ENCODE results near the gene SULT1C3.

SULT1C3 gene

DNA sequence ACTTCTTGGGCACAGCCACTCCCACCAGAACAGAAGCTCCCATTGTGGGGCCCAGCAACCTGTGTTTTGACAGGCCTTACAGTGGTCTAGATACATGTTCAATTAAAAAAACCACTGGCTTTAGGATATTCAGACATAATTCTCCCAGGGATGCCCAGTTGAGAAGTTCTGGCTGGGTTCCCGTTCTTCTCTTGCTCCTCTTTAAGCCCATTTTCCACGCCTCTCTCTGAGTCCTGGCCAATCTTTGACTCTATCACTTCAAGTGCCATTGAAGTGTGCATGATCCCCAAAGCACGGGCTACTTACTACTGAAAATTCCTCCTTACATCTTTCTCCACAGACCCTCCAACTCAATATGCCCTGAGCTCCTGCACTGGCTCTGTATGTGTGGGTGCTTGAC, 17.5 kb upstream of the SULT1C3 start:
- no CpG with 5 or more reads among the region's 3 CpGs for WGBS, 2 donors (ENCODE audit: extremely low coverage in 2 of 2, insufficient read length in 2 of 2, insufficient replicate concordance in 1 of 2)
- no peak overlapping the region for H4K91ac ChIP-seq (ENCODE audit: low read depth, low read length, poor library complexity)

DNA sequence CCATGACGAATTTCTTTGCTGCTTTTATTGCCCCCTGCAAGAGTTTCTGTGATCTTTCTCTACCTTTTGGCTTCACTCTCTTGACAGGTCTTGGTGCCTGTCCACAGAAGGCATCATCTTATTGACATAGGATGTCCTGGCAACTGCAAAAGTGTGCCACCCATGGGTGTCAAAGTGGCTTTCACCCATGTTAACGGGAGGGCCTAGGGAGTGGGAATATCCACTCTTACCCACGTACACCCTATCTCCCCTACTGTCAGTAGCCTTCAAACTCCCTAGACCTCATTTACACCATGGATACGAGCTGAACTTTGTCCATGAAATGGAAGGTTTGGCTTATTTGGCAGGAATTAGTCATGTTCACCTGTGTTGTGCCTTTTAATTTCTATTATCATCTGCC, 16.2 kb upstream of the SULT1C3 start:
- Histone ChIP-seq H2BK12ac (ENCODE audit: low read length) (no peak overlapping the region), H2AFZ (ENCODE audit: low read length) (no peak overlapping the region), H3K27me3 (ENCODE audit: control insufficient read depth in 3 of 3, insufficient read depth in 3 of 3, low read depth in 1 of 3, low read length in 3 of 3) (no peaks in the 10 kb centered on the region), H3K36me3 (replicated peaks in 1 of 2; ENCODE audit: control insufficient read depth in 2 of 2, insufficient read depth in 2 of 2, low read length in 2 of 2) (no peaks in the 10 kb centered on the region), H3K4ac (ENCODE audit: low read length) (no peak overlapping the region), H3K18ac (ENCODE audit: low read length) (no peak overlapping the region), H3K4me3 (ENCODE audit: low read length in 2 of 2) (no peak overlapping the region), H3K4me2 (ENCODE audit: insufficient read depth, low read length, poor library complexity, severe bottlenecking) (no peak overlapping the region), H2BK15ac (ENCODE audit: low read length) (no peak overlapping the region), H3K79me1 (ENCODE audit: low read depth, low read length) (no peaks in the 10 kb centered on the region), H2AK5ac (ENCODE audit: low read depth, low read length) (no peak overlapping the region), H3K9me3 (replicated peaks in 1 of 2; ENCODE audit: control insufficient read depth in 2 of 2, insufficient read depth in 1 of 2, low read depth in 1 of 2, low read length in 2 of 2) (peaks cover 6 to 8% of the 10 kb centered on the region in 2 donors), H2BK5ac (ENCODE audit: low read length) (no peak overlapping the region), H4K91ac (ENCODE audit: low read depth, low read length, poor library complexity) (no peak overlapping the region), H3K4me1 (ENCODE audit: control insufficient read depth in 2 of 2, insufficient read depth in 1 of 2, low read depth in 1 of 2, low read length in 2 of 2) (no peaks in the 10 kb centered on the region), H3K27ac (replicated peaks; ENCODE audit: low read length) (no peak overlapping the region), H3K9ac (ENCODE audit: low read depth, low read length, poor library complexity) (no peak overlapping the region), H4K8ac (ENCODE audit: low read depth, low read length) (no peak overlapping the region), H3K23ac (ENCODE audit: low read depth, low read length, poor library complexity) (no peak overlapping the region), H3K14ac (ENCODE audit: low read length) (no peak overlapping the region), H2BK120ac (ENCODE audit: low read depth, low read length) (no peak overlapping the region)
- no peak for DNase-seq (ENCODE audit: low spot score)
- no CpG with 5 or more reads among the region's 4 CpGs for WGBS, 2 donors (ENCODE audit: extremely low coverage in 2 of 2, insufficient read length in 2 of 2, insufficient replicate concordance in 1 of 2)

More for the DNA sequence above, 17.5 kb upstream of the SULT1C3 start:
- Histone ChIP-seq H2AFZ (ENCODE audit: low read length) (no peak overlapping the region), H3K4me1 (ENCODE audit: control insufficient read depth in 2 of 2, insufficient read depth in 1 of 2, low read depth in 1 of 2, low read length in 2 of 2) (no peaks in the 10 kb centered on the region), H2BK5ac (ENCODE audit: low read length) (no peak overlapping the region), H3K36me3 (replicated peaks in 1 of 2; ENCODE audit: control insufficient read depth in 2 of 2, insufficient read depth in 2 of 2, low read length in 2 of 2) (no peaks in the 10 kb centered on the region), H3K4me3 (ENCODE audit: low read length in 2 of 2) (no peak overlapping the region), H4K8ac (ENCODE audit: low read depth, low read length) (no peak overlapping the region), H3K27me3 (ENCODE audit: control insufficient read depth in 3 of 3, insufficient read depth in 3 of 3, low read depth in 1 of 3, low read length in 3 of 3) (no peaks in the 10 kb centered on the region), H3K23ac (ENCODE audit: low read depth, low read length, poor library complexity) (no peak overlapping the region), H2BK12ac (ENCODE audit: low read length) (no peak overlapping the region), H3K9ac (ENCODE audit: low read depth, low read length, poor library complexity) (no peak overlapping the region), H3K14ac (ENCODE audit: low read length) (no peak overlapping the region), H2BK15ac (ENCODE audit: low read length) (no peak overlapping the region), H3K9me3 (replicated peaks in 1 of 2; ENCODE audit: control insufficient read depth in 2 of 2, insufficient read depth in 1 of 2, low read depth in 1 of 2, low read length in 2 of 2) (peaks cover 6 to 8% of the 10 kb centered on the region in 2 donors), H3K4me2 (ENCODE audit: insufficient read depth, low read length, poor library complexity, severe bottlenecking) (no peak overlapping the region), H3K79me1 (ENCODE audit: low read depth, low read length) (no peaks in the 10 kb centered on the region), H3K27ac (replicated peaks; ENCODE audit: low read length) (no peak overlapping the region), H2AK5ac (ENCODE audit: low read depth, low read length) (no peak overlapping the region), H3K18ac (ENCODE audit: low read length) (no peak overlapping the region), H3K4ac (ENCODE audit: low read length) (no peak overlapping the region), H2BK120ac (ENCODE audit: low read depth, low read length) (no peak overlapping the region)
- no peak for DNase-seq (ENCODE audit: low spot score)

DNA sequence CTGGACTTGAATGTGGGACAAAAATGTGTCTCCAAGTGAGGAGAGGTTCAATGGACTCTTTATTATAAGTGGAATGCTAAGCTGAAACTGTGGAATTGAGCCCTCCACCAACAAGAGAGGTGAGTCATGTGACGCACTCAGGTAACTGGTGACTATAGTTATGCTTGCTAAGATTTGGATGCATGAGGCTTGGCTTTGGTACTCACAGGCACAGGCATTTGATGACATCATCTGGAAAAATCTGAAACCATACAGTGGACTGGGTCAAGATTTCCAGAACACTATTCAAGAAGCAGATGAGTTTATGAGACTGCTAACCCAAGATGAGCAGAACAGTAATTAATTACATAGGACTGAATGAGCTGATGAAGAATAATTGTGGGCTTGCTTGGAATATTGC, 15.7 kb upstream of the SULT1C3 start:
- no CpG with 5 or more reads among the region's 1 CpG for WGBS, 2 donors (ENCODE audit: extremely low coverage in 2 of 2, insufficient read length in 2 of 2, insufficient replicate concordance in 1 of 2)
- Histone ChIP-seq H2AK5ac (ENCODE audit: low read depth, low read length) (no peak overlapping the region), H2BK120ac (ENCODE audit: low read depth, low read length) (no peak overlapping the region), H3K27me3 (ENCODE audit: control insufficient read depth in 3 of 3, insufficient read depth in 3 of 3, low read depth in 1 of 3, low read length in 3 of 3) (no peaks in the 10 kb centered on the region), H3K9ac (ENCODE audit: low read depth, low read length, poor library complexity) (no peak overlapping the region), H2BK12ac (ENCODE audit: low read length) (no peak overlapping the region), H4K8ac (ENCODE audit: low read depth, low read length) (no peak overlapping the region), H3K18ac (ENCODE audit: low read length) (no peak overlapping the region), H2BK5ac (ENCODE audit: low read length) (no peak overlapping the region), H2BK15ac (ENCODE audit: low read length) (no peak overlapping the region), H3K9me3 (replicated peaks in 1 of 2; ENCODE audit: control insufficient read depth in 2 of 2, insufficient read depth in 1 of 2, low read depth in 1 of 2, low read length in 2 of 2) (peaks cover 6 to 8% of the 10 kb centered on the region in 2 donors), H3K79me1 (ENCODE audit: low read depth, low read length) (no peaks in the 10 kb centered on the region), H3K4me2 (ENCODE audit: insufficient read depth, low read length, poor library complexity, severe bottlenecking) (no peak overlapping the region), H2AFZ (ENCODE audit: low read length) (no peak overlapping the region), H3K14ac (ENCODE audit: low read length) (no peak overlapping the region), H3K27ac (replicated peaks; ENCODE audit: low read length) (no peak overlapping the region), H3K4me1 (ENCODE audit: control insufficient read depth in 2 of 2, insufficient read depth in 1 of 2, low read depth in 1 of 2, low read length in 2 of 2) (no peaks in the 10 kb centered on the region), H3K23ac (ENCODE audit: low read depth, low read length, poor library complexity) (no peak overlapping the region), H3K4me3 (ENCODE audit: low read length in 2 of 2) (no peak overlapping the region), H3K36me3 (replicated peaks in 1 of 2; ENCODE audit: control insufficient read depth in 2 of 2, insufficient read depth in 2 of 2, low read length in 2 of 2) (no peaks in the 10 kb centered on the region), H4K91ac (ENCODE audit: low read depth, low read length, poor library complexity) (no peak overlapping the region), H3K4ac (ENCODE audit: low read length) (no peak overlapping the region)
- no peak for DNase-seq (ENCODE audit: low spot score)

DNA sequence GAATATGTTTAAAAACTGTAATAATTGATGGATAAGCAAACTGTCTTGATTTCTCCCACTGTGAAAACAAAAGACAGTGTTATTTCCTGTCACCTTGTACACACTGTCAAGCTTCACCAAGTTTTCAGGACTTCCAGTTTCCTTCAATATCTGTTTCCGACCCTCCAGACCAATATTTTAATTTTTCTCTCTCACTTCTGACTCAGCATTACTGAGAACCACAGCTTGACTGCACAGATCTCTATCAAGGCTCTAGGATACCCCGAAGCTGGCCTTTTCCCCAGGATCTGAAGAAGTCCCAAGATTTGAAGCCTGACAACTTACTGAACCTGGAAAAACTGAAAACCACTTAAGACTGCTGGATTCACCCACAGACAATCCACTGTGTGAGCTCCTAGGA, 13.2 kb upstream of the SULT1C3 start:
- Histone ChIP-seq H3K36me3 (replicated peaks in 1 of 2; ENCODE audit: control insufficient read depth in 2 of 2, insufficient read depth in 2 of 2, low read length in 2 of 2) (no peaks in the 10 kb centered on the region), H4K8ac (ENCODE audit: low read depth, low read length) (no peak overlapping the region), H3K4ac (ENCODE audit: low read length) (no peak overlapping the region), H3K27me3 (ENCODE audit: control insufficient read depth in 3 of 3, insufficient read depth in 3 of 3, low read depth in 1 of 3, low read length in 3 of 3) (no peaks in the 10 kb centered on the region), H2AK5ac (ENCODE audit: low read depth, low read length) (no peak overlapping the region), H4K91ac (ENCODE audit: low read depth, low read length, poor library complexity) (no peak overlapping the region), H3K14ac (ENCODE audit: low read length) (no peak overlapping the region), H2BK120ac (ENCODE audit: low read depth, low read length) (no peak overlapping the region), H3K18ac (ENCODE audit: low read length) (no peak overlapping the region), H2BK15ac (ENCODE audit: low read length) (no peak overlapping the region), H3K23ac (ENCODE audit: low read depth, low read length, poor library complexity) (no peak overlapping the region), H3K4me1 (ENCODE audit: control insufficient read depth in 2 of 2, insufficient read depth in 1 of 2, low read depth in 1 of 2, low read length in 2 of 2) (no peaks in the 10 kb centered on the region), H3K79me1 (ENCODE audit: low read depth, low read length) (no peaks in the 10 kb centered on the region), H3K4me3 (ENCODE audit: low read length in 2 of 2) (no peak overlapping the region), H2BK12ac (ENCODE audit: low read length) (no peak overlapping the region), H3K9me3 (replicated peaks in 1 of 2; ENCODE audit: control insufficient read depth in 2 of 2, insufficient read depth in 1 of 2, low read depth in 1 of 2, low read length in 2 of 2) (peaks cover 8 to 10% of the 10 kb centered on the region in 2 donors), H3K4me2 (ENCODE audit: insufficient read depth, low read length, poor library complexity, severe bottlenecking) (no peak overlapping the region), H2AFZ (ENCODE audit: low read length) (no peak overlapping the region), H2BK5ac (ENCODE audit: low read length) (no peak overlapping the region), H3K27ac (replicated peaks; ENCODE audit: low read length) (no peak overlapping the region), H3K9ac (ENCODE audit: low read depth, low read length, poor library complexity) (no peak overlapping the region)
- WGBS, 2 donors (ENCODE audit: extremely low coverage in 2 of 2, insufficient read length in 2 of 2, insufficient replicate concordance in 1 of 2): no CpG with 5 or more reads among the region's 2 CpGs
- DNase-seq (ENCODE audit: low spot score): no peak

Data from neuronal stem cell (in vitro differentiated cells).